Upper lobe of left lung (tissue), 4 donors: ENCODE results near the gene MARCHF3.

ENCODE experiments used
- POLR2A ChIP-seq, 4 donors: fragments of 450-650 bp; IDR thresholded peaks; one replicate each; pipeline ENCODE4 v1.5.1; 2016 to 2017; ENCODE audit warnings: antibody characterized with exemption in 4 of 4, mild to moderate bottlenecking in 2 of 4
- TF ChIP-seq, protein P1 (sequence below), 6 experiments: fragments of 450-650 bp in 4 of 6; fragments of 200-600 bp in 2 of 6; sonication (generic) in 2 of 6; IDR thresholded peaks; one replicate each; pipeline ENCODE4 v1.5.1; 2016 to 2019; ENCODE audit warnings: antibody characterized with exemption in 6 of 6

DNA sequence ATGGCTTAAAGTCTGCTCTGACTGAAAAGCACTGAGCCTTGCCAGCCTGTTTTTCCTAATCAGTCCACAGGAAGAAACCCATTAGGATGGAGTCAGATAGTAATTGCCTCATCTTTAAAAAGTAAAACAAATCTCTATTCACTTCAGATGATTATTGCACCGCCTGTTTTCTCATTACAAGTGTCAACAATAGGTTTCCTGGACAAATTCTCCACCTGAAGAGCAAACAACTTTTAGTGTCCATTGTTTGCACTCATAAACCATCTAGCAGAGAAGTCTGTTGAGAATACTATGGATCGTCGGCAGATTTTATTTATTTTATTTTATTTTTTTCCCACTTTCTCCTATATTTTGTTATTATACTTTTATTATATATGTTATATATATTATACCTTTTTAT is 22.7 kb upstream of the MARCHF3 start:
- TF ChIP-seq, protein P1, sequence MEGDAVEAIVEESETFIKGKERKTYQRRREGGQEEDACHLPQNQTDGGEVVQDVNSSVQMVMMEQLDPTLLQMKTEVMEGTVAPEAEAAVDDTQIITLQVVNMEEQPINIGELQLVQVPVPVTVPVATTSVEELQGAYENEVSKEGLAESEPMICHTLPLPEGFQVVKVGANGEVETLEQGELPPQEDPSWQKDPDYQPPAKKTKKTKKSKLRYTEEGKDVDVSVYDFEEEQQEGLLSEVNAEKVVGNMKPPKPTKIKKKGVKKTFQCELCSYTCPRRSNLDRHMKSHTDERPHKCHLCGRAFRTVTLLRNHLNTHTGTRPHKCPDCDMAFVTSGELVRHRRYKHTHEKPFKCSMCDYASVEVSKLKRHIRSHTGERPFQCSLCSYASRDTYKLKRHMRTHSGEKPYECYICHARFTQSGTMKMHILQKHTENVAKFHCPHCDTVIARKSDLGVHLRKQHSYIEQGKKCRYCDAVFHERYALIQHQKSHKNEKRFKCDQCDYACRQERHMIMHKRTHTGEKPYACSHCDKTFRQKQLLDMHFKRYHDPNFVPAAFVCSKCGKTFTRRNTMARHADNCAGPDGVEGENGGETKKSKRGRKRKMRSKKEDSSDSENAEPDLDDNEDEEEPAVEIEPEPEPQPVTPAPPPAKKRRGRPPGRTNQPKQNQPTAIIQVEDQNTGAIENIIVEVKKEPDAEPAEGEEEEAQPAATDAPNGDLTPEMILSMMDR (IDR thresholded peaks at IDR 0.05): no peak
- no peak for TF ChIP-seq POLR2A (IDR thresholded peaks at IDR 0.05)
